Hematopoietic multipotent progenitor cell treated with erythropoietin and hydrocortisone succinate and interleukin-3 and kit ligand, for 8 days (in vitro differentiated cells): ENCODE data around the gene PAX5.
A peak's percentile ranks its signal among the peaks of the same experiment; 100 is the strongest.

Source experiments
- DNase-seq: peaks from one replicate; pipeline ENCODE4 v3.0.0-alpha.2; 2015

PAX5 gene

DNA sequence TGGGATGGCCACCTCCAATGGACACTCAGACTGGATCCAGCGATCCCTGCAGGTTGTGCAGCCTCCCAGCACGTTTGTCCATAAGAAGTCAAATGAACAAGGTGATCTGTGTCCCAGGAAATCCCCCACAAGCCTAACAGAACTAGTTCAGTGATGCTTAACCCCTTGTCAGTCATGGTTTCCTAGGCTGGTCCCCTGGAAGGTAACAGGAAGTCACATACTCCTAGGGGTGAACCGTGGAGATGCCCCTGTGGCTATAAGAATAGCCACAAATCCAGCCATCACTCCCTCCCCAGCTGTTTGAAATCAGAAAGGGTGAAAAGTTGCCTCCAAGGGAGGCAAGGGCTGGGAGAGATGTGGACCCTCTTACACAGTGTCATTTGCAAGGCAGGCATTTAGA lies 22.5 kb downstream of the PAX5 start:
- no peak for DNase-seq

DNA sequence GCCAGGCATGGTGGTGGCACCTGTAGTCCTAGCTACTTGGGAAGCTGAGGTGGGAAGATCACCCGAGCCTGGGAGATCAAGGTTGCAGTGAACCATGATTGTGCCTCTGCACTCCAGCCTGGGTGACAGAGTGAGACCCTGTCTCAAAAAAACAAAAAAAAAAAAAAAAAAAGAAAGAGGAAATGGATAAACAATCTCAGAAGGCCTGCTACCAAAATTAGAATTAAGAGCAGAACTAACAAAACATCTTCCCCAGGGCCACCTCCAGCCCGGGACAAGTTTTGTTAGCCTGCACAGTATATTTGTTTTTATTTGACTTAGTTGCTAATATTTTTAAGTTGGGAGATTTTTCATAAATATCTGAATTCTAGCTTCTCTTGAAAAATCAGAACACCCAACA lies 23.1 kb downstream of the PAX5 start:
- no peak for DNase-seq

DNA sequence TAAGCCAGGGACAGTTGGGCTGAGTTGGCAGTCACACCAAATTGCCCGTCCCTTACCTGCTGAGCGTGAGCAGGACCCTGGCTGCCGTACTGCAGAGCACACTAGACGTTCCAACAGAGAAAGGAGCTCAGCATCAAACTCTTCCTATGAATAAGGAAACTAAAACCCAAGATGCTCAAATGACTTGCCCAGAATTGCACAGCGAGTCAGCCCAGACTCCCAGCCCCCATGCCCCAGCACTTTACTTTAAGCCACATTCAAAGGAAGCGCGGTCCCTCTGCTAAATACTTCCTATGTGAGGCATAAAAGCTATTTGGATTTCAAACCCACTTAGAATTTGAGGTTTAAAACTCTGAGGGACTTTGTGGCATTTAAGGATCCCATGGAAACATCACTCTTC lies 23.9 kb downstream of the PAX5 start:
- no peak for DNase-seq

DNA sequence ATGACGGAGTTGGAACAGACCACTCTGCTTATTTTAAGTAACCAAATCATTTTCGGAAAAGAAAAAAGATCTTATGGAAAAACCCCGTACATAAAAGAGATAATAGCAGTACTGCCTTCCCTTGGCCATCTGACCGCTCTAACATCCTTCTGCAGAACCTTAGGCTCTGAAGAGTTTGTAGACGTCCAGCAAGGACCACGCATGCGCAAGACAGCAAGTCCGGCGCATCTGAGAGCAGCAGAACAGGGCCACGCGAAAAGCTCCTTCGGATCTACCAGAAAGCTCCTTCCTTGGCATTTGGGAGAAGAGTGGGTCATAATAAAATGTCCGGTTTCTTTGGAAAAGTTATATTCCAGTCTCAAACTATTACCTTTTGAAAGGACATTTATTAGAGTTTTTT lies 26.8 kb downstream of the PAX5 start:
- DNase-seq = no peak

DNA sequence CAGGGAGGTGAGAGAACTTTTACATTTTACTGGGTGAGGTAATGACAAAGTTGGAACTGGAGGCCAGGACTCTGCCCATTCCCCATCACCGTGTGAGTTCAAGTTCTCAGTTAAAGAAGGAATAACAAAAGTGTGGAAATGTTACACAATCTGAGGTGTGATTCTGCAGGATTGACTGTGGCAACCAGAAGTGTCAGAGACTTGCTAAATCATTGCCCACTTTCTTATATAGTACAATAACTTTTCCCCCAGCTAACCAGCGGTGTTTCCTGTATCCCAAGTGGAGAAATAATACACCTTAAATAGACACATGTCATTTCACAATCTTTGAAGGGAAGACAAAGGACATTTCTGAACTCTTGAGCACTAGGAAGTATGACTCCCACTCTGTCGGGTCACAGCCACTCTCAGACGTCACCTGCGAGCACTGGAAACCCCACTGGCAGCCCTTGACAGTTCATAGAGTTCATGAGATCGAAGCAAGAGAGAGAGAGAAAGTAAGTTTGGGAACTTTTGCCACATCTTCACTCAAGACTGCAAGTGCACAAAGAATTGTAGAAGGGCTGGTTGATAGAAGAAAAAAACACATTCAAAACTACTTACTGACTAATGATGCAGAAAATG lies 28.4 kb downstream of the PAX5 start:
- no peak for DNase-seq

DNA sequence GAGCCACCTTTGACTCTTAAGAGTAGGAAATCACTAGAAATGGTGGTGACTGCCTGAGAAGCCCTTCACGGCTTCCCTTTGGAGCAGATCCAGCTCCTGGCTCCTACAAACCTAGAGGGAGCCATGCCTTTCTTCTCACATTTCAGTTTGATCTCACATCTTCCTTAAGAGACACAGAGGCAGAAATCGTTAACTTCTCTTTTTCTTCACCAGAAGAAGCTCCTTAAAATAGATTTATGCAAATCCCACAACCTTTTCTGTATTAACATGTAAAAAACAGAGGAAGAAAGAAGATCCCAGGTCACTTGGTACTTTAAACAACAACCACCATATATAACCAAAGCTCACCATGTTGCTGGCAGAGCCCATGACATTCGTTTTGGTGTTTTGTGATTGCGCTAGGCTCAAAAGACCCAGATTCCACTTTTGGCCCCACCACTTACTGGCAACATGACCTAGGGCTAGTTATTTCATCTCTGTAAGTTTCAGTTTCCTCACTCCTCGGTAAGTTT lies 29.6 kb downstream of the PAX5 start:
- no peak for DNase-seq

DNA sequence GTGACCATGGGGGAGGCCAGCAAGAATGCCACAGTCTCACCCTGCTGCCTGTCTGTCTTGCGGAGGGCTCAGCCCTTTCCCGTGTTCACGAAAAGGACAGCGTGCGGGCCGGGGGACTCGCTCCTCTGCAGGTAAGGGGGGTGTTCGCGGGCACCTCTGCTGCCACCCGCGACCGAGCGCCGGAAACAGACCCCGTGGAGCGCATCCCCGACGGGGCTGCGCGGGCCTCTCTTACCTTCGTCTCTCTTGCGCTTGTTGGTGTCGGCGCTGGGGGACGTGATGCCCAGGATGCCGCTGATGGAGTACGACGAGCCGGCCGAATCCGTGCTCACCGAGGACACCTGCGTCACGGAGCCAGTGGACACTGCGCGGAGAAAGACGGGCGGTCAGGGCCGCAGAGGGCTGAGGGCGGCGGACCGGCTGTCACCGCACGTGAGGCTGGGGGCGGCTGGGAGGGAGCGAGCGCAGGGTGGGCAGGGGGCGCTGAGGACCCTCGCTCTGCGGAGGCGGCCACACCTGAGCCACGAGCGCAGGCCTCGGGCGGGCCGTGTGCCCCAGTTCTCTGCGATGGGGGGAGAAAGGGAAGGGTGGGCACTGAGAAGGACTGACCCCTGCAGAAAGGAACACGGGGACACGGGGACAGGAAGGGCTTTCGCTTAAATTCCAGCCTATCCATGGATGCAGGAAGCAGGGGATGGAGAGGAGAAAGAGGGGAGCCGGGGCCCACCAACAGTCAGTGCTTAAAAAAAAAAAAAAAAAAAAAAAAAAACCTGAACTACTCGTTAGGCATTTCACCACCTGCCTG lies 31.5 kb downstream of the PAX5 start:
- DNase-seq = no peak

DNA sequence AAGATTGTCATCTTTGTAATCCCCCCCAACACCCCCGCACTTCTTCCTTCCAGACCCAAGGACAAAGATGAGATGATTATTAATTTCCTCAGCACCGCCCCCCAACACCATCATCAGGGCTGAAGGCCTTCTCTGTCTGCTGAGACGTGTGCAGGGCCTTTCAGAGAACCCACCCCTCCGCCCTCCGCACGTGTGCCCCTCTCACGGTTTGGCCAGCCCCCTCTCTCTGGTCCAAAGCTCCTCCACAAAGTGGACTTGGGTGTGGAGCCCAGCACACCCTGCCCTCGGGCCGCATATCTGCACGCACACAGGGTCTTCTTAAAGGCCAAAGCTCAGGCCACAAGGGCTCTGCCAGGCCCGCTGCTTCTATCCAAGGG lies 32.0 kb downstream of the PAX5 start:
- no peak for DNase-seq

DNA sequence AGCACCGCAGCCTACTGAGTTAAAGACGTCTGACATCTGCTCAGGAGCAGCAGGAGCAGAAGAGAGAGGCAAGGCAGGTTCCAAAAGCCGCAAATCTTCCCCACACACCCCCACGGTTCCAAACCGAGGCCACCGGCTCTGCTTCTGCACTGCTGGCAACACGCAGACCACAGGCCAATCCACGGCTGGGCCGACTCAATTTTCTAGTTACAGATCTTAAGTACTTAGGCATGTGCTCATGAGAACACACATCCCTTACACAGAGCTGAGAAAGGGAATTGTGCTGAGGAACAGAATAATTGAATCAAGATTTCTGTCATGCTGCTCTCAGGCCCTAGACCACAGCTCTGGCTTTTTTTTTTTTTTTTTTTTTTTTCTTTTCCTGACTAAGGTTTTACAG lies 32.6 kb downstream of the PAX5 start:
- no peak for DNase-seq

DNA sequence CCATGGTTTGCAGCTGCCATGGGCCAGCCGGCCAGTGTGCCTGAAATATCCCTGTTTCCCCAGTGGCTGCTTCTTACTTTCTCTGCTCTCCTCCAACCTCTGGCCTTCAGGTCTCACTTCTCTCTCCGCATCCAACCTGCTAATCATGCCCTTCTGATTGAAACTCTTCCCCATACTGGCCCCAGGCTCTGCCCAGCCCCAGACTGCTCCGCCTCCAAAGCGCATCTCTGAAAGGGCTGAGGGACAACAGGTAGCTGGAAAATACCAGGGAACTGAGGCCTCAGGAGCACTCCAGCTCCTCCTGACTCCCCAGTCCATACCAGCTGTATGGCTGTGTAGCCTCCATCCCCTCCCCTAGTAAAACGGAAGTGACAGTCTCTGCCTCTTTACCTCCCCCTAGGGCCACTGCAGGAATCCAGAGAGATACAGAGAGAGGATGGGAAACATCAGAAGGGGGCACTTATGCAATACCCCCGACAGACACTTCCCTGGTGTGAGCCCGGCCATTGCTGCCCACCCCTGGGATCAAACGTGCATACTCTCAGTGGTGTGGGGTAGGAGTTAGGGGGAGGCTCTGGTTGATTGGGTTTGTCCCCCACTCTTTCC lies 34.2 kb downstream of the PAX5 start:
- DNase-seq = no peak

DNA sequence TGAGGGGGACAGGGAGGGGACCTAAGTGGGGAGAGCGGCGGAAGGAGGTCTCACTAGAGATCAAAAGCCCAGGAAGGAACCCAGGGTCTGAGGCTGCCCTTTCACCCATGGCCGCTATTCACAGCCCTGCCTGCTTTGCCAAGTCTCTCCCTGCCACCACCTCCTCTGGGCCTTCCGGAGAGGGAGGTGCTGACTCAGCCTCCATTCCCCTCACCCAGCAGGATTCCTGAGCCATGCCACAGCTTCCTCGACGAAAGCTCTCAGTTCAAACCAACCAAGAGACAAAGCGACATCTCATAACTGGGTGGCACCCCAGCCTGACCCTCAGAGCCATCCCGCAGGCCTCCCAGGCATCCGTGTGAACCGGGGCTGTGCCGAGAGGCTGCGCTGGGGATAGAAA lies 36.7 kb downstream of the PAX5 start:
- DNase-seq = no peak

DNA sequence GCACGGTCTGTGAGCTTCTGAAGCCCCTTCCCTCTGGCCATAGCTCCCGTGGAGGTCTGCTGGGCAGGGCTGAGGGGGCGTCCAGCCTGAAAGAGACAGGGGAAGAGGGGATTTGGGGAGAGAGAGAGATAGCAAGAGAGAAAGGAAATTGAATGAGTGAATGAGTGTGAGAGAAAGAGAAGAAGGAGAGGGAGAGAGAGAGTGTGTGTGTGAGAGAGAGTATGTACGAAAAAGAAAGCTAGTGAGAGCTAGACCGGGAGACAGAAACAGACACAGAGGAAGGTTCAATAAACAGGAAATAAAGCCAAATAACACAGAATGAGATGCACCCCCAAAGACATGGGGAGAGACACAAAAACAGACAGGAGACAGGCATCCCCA lies 37.4 kb downstream of the PAX5 start:
- DNase-seq = no peak

DNA sequence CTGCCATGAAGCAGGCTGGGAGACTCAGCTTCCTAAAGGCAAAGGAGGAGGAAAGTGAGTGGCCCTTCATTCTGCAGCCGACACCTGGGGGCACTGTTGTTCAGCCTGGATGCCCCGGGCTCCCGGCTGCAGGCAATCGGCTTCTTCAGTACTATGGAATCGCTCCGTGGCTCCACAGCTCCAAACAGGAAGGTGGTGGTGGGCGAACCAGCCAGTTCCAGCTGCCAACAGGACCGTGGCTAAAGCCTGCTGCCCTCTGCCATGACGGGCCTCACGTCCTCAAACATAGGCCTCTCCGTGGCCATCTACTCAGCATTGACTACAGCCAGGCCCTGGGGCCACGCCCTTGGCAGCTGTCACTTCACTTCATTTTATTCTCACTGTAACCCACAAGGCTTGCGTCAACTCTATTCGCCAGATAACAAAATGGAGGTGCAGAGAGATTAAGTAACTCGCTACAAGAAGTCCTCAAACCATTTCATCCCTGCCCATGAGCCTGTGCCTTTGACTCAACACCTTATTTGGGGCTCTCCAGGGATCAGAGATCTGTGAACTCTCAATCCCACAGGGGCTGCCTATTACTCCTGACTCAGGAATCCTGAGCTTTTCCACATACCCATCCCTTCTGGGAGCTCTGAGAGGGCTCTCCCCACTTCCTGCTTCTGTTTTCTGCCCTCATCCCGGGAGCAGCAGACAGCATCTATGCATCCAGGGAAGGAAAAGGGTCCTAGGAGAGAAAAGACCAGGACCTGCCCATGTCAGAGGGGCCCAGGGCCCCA lies 38.0 kb downstream of the PAX5 start:
- peak; percentile 70 for DNase-seq

DNA sequence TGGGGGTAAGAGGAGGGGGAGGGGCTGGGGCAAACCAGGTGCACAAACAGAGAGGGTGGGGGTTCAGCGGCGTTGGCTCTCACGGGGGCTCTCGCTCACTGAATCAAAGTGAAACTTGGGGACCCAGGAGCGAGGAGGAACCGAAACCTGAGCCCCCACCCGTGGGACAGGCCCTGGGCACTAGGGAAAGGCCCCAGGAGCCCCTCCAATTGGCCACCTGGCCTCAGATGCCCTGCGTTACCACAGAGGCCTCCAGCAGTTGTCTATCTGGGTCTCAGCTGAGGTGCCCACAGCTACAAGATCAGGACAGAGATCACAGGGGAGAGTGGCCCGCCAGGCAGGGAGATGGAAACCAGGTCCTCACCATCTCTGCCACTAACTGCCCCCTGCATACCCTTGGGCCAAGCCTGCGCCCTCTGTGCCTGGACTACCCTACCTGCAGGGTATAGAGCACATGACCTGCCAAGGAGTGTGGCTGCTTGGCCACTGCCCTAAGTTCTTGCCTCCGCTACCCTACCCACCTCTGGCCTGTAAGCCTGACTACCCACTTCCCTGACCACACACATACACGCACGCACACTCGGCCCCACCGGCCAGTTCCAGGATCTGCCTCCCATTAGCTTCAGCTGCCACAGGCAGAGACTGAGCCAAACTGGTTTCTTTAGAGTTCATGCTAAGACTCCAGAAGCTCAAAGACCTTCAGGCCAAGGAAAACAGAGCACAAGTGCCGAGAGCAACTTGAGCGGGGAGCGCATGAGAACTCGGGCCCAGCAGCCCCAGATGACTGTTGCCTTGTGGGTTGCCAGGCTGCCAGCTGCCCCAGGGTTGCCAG lies 39.9 kb downstream of the PAX5 start:
- no peak for DNase-seq

DNA sequence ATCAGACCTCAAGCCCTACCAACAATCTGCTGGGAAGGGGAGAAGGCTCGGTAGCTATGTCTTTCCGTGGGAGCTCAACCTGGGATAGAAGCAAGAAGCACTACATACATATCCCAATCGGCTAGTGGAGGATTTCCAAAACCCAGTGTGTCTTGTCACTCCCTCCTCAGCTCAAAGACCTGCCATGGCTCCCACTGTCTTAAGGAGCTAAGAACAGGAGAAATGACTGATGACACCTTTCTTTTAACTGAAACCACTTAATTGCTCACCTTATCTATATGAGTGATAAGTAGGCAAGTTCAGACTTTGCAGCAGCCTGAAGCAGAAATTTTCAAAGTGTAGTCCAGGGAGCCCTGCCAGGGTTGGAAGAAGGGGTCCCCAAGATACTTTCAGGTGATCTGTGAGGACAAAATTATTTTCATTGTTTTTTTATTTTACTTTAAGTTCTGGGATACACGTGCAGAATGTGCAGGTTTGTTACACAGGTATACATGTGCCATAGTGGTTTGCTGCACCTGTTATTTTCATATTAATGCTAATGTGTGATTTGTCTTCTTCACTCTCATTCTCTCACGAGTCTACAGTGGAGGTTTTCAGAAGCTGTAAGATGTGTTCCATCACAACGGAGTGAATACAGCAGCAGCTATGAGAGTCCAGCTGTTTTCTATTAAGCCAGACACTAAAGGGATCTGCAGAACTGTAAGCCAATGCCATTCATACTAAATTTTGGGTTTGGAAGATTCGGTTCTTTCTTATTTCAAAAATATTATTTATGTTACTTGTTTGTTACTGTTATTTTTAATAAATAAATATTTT lies 41.4 kb downstream of the PAX5 start:
- no peak for DNase-seq

DNA sequence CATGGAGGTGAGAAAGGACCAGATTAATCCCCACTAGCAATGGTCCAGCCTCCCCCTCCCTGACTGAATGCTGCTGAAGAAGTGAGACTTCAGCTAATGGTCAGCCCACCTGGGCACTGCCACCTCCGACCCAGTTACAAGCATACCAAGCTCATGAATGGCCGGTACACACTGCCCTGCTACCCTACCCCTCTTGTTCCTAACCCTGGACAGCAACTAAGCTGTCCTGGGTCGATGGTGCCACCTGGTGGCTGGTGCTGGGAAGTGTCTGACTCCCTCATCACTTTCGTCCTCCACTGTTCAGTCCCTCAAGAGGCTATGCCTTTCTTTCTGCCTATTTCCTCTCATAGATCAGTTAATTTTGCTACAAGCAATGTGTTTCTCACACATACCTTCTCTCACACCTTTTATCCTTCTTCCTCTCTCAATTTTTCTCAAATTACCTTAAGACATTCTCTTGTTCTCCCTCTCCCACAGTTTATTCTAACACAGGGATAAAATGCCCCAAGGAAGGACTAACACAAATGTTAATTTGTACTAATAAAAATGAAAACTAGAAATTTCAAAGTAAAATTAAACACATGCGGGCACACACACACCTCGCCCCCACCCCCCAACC lies 42.4 kb downstream of the PAX5 start:
- DNase-seq = peak; percentile 42

DNA sequence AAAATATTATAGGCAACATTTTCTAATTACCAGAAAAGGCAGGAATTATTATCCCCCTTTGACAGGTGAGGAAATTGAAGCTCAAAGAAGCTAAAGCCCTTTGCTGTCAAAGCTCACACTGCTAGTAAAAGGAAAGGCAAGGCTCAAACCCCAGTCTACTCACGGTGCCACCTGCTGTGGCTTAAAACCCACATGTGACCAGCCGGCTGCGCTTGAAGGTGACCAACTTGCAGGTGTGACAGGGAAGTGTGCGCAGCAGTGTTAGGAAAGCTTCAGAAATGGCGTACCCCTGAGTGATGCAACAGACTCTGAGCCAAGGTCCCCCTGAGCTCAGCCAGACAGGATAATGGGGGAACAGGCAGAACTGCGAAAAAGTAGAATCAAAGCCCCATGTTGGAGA lies 45.2 kb downstream of the PAX5 start:
- DNase-seq = no peak

DNA sequence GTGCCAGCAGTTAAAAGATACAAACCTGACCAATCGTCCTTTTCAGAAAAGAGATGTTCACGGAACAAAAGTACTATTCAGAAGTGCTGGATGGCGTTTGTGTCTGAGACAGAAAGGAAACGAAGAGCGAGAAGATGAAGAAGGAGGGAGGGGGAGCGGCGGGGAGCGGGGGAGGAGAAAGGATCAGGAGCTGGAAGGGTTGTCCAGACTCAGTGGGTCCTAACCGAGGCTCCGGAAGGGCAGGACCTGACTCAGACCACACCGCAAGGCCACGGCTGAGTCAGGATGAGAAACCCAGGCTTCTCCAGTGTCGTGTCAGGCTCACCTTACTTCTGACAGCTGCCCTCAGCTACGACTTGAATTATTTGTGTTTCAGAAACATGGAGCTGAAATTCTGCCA lies 46.2 kb downstream of the PAX5 start:
- no peak for DNase-seq

DNA sequence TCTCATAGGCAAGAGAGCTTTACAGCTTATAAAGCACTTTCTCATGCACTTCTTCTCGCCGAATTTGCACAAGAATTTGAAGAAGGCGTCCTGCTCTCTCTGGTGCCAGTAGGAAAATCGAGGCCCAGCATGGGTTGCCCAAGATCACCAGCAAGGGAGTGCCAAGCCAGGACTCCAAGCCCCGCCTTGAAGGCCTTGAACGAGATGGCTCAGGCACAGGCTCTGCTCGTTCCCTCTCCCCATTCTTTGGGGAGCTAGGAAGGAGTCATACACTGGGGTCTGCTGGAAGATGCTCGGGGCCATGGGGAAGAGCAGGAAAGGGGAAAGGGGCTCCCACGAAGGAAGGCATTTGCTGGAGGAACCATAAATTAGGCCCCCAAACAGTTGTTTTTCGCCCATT lies 46.7 kb downstream of the PAX5 start:
- DNase-seq = no peak

DNA sequence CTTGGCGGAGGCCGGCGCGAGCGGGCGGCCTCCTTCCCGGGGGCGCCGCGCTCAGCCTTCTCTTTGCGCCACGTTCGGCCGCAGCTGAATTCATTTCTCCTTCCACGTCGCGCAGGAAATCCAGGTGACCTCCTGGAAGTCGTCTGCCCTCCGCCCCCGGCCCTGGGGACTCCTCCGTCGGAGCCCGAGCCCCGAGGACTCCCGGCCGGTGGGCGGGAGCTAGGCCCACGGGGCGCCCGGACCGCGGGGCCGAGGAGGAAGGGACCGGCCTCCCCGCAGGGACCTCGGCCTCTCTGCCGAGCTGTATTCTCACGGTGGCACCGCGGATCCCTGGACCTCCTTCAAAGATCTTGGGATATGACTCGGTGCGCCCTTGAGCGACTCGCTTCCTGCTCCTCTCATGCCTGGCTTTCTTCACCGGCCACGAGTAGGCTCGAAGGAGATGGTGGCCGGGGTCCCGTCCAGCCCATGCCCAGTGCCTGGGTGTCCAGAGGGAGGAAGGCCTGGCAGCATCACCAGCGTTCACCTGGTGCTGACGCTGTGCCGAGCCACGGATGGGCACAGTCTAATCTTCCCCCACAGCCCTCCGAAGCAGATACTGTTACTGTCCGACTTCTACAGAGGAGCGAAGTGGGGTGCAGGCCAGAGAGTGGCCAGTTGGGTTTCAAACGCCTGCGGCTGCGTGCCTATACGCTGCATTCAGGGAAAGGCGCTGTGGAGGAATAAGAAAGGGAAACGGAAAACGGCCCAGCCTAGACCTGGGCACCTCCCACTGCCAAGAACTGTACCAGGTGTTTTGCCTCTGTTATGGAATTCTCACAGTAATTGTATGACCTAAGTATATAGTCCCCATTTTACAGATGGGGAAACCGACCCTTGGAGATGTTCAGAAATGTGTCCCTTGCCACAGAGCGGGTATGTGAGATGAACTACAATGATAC lies 47.3 kb downstream of the PAX5 start:
- no peak for DNase-seq
